HEK293 (cell line): ENCODE measurements around the gene CNTNAP4.

Experiments used
- CTCF ChIA-PET: fragments of 350-600 bp; formaldehyde crosslinking; extraction: SDS; loops from one replicate; lab custom pipeline; 2021; ENCODE audit warnings: antibody characterized with exemption; lab: Yijun Ruan, JAX
- POLR2A ChIA-PET: fragments of 300-600 bp; formaldehyde crosslinking; extraction: SDS; loops from one replicate; lab custom pipeline; 2020; ENCODE audit warnings: antibody characterized with exemption, inconsistent platforms; lab: Yijun Ruan, JAX
- H3K27ac ChIP-seq: fragments of 200-500 bp; sonication (Bioruptor generic); 2 replicates; pipeline ENCODE4 v1.5.1; 2014; ENCODE audit warnings: low read depth, low read length, control low read depth, inconsistent platforms; ENCODE audit errors: extremely low read depth
- H3K36me3 ChIP-seq, 2 experiments: fragments of 200-500 bp in 1 of 2; sonication (Bioruptor generic) in 1 of 2; 1 replicate in 1 of 2; 2 replicates in 1 of 2; pipeline ENCODE4 v1.5.1; 2014 to 2017; ENCODE audit warnings: inconsistent platforms in 2 of 2, low read length in 2 of 2; ENCODE audit not compliant: control insufficient read depth in 2 of 2, insufficient read depth in 1 of 2
- H3K4me1 ChIP-seq: fragments of 200-500 bp; sonication (Bioruptor generic); 2 replicates; pipeline ENCODE4 v1.5.1; 2014; ENCODE audit warnings: mild to moderate bottlenecking, low read length, inconsistent platforms; ENCODE audit not compliant: control insufficient read depth, insufficient read depth
- H3K4me3 ChIP-seq: 2 replicates; pipeline ENCODE4 v1.5.1; 2011; ENCODE audit warnings: low read depth, mild to moderate bottlenecking, control low read depth, low read length, moderate library complexity
- H3K9me3 ChIP-seq: fragments of 200-500 bp; sonication (Bioruptor generic); 2 replicates; pipeline ENCODE4 v1.5.1; 2014; ENCODE audit warnings: low read depth, low read length, inconsistent platforms; ENCODE audit not compliant: control insufficient read depth, insufficient read depth
- GFI1B ChIP-seq: fragments of 450-650 bp; formaldehyde crosslinking; IDR thresholded peaks from 2 replicates; pipeline ENCODE4 v1.5.1; 2016; ENCODE audit warnings: missing biosample characterization, missing genetic modification characterization
- HOXA7 ChIP-seq: sonication (generic); formaldehyde crosslinking; IDR thresholded peaks from 2 replicates; pipeline ENCODE4 v1.8.1; 2022; ENCODE audit warnings: missing genetic modification reagents, borderline replicate concordance
- RBAK ChIP-seq: fragments of 450-650 bp; formaldehyde crosslinking; IDR thresholded peaks from 2 replicates; pipeline ENCODE4 v1.5.1; 2016; ENCODE audit warnings: missing biosample characterization, missing genetic modification characterization
- SCRT2 ChIP-seq: fragments of 450-650 bp; formaldehyde crosslinking; IDR thresholded peaks from 2 replicates; pipeline ENCODE4 v1.5.1; 2016; ENCODE audit warnings: missing biosample characterization, missing genetic modification characterization
- ZNF133 ChIP-seq: fragments of 450-650 bp; formaldehyde crosslinking; IDR thresholded peaks from 2 replicates; pipeline ENCODE4 v1.5.1; 2016; ENCODE audit warnings: missing biosample characterization, missing genetic modification characterization
- ZNF157 ChIP-seq: fragments of 450-650 bp; formaldehyde crosslinking; IDR thresholded peaks from 2 replicates; pipeline ENCODE4 v1.5.1; 2016; ENCODE audit warnings: missing biosample characterization, missing genetic modification characterization
- ZNF174 ChIP-seq: fragments of 450-650 bp; formaldehyde crosslinking; IDR thresholded peaks from 2 replicates; pipeline ENCODE4 v1.5.0; 2017; ENCODE audit warnings: missing biosample characterization, mild to moderate bottlenecking, missing genetic modification characterization
- ZNF184 ChIP-seq: fragments of 450-650 bp; IDR thresholded peaks from 2 replicates; pipeline ENCODE4 v1.5.1; 2018; ENCODE audit warnings: missing biosample characterization, mild to moderate bottlenecking, missing genetic modification characterization
- ZNF214 ChIP-seq: fragments of 450-650 bp; formaldehyde crosslinking; IDR thresholded peaks from 2 replicates; pipeline ENCODE4 v1.5.1; 2017; ENCODE audit warnings: missing biosample characterization, mild to moderate bottlenecking, missing genetic modification characterization, borderline replicate concordance
- ZNF311 ChIP-seq: fragments of 450-650 bp; formaldehyde crosslinking; IDR thresholded peaks from 2 replicates; pipeline ENCODE4 v1.5.1; 2017; ENCODE audit warnings: missing biosample characterization, missing genetic modification characterization, borderline replicate concordance
- ZNF433 ChIP-seq: fragments of 450-650 bp; formaldehyde crosslinking; IDR thresholded peaks from 2 replicates; pipeline ENCODE4 v1.5.1; 2016; ENCODE audit warnings: missing biosample characterization, missing genetic modification characterization, low read depth
- ZNF48 ChIP-seq: fragments of 450-650 bp; formaldehyde crosslinking; IDR thresholded peaks from 2 replicates; pipeline ENCODE4 v1.5.1; 2016; ENCODE audit warnings: missing biosample characterization, missing genetic modification characterization
- ZNF560 ChIP-seq: fragments of 450-650 bp; formaldehyde crosslinking; IDR thresholded peaks from 2 replicates; pipeline ENCODE4 v1.5.1; 2017; ENCODE audit warnings: missing biosample characterization, missing genetic modification characterization, borderline replicate concordance
- ZNF626 ChIP-seq: fragments of 450-650 bp; sonication (Bioruptor Pico); formaldehyde crosslinking; IDR thresholded peaks from 2 replicates; pipeline ENCODE4 v1.5.1; 2018; ENCODE audit warnings: missing biosample characterization, missing genetic modification characterization, inconsistent platforms
- ZNF658 ChIP-seq: fragments of 450-650 bp; formaldehyde crosslinking; IDR thresholded peaks from 2 replicates; pipeline ENCODE4; 2016; ENCODE audit warnings: missing biosample characterization, missing genetic modification characterization
- ZNF660 ChIP-seq: fragments of 450-650 bp; IDR thresholded peaks from 2 replicates; pipeline ENCODE4 v1.5.1; 2018; ENCODE audit warnings: missing biosample characterization, mild to moderate bottlenecking, missing genetic modification characterization
- ZNF707 ChIP-seq: fragments of 450-650 bp; formaldehyde crosslinking; IDR thresholded peaks from 2 replicates; pipeline ENCODE4 v1.5.1; 2016; ENCODE audit warnings: missing biosample characterization, missing genetic modification characterization
- TF ChIP-seq, protein P1 (sequence below): fragments of 450-650 bp; formaldehyde crosslinking; IDR thresholded peaks from 2 replicates; pipeline ENCODE4 v1.5.1; 2017; ENCODE audit warnings: missing biosample characterization, missing genetic modification characterization
- TF ChIP-seq, protein P2 (sequence below): fragments of 450-650 bp; formaldehyde crosslinking; IDR thresholded peaks from 2 replicates; pipeline ENCODE4 v1.5.1; 2016; ENCODE audit warnings: missing biosample characterization, missing genetic modification characterization
- TF ChIP-seq, protein P3 (sequence below): fragments of 450-650 bp; formaldehyde crosslinking; conservative IDR thresholded peaks from 2 replicates; pipeline ENCODE4 v1.5.1; 2016; ENCODE audit warnings: low read depth, missing biosample characterization, missing genetic modification characterization

CNTNAP4 gene

DNA sequence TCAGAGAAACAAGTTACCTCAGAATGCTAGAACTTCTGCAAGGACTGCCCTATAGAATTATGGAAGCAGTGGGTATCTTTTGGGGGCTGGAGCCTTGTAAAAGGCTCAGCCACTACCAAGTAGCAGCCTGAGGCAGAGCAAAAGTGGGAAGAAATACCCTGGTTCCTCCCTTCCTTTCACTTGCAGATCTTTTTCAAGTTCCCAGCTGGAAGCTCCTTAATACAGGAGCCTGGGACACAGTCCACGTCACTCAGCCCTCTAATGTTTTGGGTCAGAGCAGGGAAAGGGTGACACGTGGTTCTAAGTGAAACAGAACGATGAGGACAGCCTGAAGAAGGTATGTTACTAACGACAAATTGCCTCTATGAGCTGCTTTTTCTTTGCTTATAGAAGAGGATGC lies 93.1 kb downstream of the CNTNAP4 start (continued):
- TF ChIP-seq, protein P1, sequence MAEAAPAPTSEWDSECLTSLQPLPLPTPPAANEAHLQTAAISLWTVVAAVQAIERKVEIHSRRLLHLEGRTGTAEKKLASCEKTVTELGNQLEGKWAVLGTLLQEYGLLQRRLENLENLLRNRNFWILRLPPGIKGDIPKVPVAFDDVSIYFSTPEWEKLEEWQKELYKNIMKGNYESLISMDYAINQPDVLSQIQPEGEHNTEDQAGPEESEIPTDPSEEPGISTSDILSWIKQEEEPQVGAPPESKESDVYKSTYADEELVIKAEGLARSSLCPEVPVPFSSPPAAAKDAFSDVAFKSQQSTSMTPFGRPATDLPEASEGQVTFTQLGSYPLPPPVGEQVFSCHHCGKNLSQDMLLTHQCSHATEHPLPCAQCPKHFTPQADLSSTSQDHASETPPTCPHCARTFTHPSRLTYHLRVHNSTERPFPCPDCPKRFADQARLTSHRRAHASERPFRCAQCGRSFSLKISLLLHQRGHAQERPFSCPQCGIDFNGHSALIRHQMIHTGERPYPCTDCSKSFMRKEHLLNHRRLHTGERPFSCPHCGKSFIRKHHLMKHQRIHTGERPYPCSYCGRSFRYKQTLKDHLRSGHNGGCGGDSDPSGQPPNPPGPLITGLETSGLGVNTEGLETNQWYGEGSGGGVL (tag by site-specific recombination): no peak
- TF ChIP-seq ZNF184 (tag by site-specific recombination): no peak
- TF ChIP-seq HOXA7: no peak

DNA sequence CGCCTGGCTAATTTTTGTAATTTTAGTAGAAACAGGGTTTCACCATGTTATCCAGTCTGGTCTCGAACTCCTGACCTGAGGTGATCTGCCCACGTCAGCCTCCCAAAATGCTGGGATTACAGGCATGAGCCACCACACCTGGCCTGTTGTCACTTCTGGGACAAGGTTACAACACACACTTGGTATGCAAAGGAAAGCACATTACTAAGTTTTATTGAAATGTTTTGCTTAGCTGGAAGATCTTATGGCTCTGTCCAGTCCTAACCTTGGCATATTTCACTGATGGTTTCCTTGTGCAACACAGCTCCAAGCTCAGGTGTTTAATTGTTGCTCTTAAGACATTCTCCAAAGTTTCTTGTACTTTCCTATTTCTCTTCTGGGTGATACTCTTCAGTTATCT lies 94.2 kb downstream of the CNTNAP4 start:
- Histone ChIP-seq H3K36me3 (no peaks in the 10 kb centered on the region), H3K4me3 (no peak overlapping the region), H3K27ac (no peak overlapping the region), H3K4me1 (no peaks in the 10 kb centered on the region), H3K9me3 (no peaks in the 10 kb centered on the region)
- ChIA-PET POLR2A (no interaction called here), CTCF (no interaction called here)
- no peak for TF ChIP-seq ZNF433
- TF ChIP-seq ZNF48: no peak
- TF ChIP-seq ZNF707: no peak
- TF ChIP-seq ZNF157 (tag by site-specific recombination): no peak
- TF ChIP-seq ZNF174: no peak
- no peak for TF ChIP-seq ZNF626 (tag by site-specific recombination)
- no peak for TF ChIP-seq RBAK
- TF ChIP-seq ZNF560 (tag by site-specific recombination): no peak
- no peak for TF ChIP-seq ZNF660 (tag by site-specific recombination)
- TF ChIP-seq, protein P2, sequence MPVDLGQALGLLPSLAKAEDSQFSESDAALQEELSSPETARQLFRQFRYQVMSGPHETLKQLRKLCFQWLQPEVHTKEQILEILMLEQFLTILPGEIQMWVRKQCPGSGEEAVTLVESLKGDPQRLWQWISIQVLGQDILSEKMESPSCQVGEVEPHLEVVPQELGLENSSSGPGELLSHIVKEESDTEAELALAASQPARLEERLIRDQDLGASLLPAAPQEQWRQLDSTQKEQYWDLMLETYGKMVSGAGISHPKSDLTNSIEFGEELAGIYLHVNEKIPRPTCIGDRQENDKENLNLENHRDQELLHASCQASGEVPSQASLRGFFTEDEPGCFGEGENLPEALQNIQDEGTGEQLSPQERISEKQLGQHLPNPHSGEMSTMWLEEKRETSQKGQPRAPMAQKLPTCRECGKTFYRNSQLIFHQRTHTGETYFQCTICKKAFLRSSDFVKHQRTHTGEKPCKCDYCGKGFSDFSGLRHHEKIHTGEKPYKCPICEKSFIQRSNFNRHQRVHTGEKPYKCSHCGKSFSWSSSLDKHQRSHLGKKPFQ: no peak
- TF ChIP-seq SCRT2 (tag by site-specific recombination): no peak
- TF ChIP-seq, protein P3, sequence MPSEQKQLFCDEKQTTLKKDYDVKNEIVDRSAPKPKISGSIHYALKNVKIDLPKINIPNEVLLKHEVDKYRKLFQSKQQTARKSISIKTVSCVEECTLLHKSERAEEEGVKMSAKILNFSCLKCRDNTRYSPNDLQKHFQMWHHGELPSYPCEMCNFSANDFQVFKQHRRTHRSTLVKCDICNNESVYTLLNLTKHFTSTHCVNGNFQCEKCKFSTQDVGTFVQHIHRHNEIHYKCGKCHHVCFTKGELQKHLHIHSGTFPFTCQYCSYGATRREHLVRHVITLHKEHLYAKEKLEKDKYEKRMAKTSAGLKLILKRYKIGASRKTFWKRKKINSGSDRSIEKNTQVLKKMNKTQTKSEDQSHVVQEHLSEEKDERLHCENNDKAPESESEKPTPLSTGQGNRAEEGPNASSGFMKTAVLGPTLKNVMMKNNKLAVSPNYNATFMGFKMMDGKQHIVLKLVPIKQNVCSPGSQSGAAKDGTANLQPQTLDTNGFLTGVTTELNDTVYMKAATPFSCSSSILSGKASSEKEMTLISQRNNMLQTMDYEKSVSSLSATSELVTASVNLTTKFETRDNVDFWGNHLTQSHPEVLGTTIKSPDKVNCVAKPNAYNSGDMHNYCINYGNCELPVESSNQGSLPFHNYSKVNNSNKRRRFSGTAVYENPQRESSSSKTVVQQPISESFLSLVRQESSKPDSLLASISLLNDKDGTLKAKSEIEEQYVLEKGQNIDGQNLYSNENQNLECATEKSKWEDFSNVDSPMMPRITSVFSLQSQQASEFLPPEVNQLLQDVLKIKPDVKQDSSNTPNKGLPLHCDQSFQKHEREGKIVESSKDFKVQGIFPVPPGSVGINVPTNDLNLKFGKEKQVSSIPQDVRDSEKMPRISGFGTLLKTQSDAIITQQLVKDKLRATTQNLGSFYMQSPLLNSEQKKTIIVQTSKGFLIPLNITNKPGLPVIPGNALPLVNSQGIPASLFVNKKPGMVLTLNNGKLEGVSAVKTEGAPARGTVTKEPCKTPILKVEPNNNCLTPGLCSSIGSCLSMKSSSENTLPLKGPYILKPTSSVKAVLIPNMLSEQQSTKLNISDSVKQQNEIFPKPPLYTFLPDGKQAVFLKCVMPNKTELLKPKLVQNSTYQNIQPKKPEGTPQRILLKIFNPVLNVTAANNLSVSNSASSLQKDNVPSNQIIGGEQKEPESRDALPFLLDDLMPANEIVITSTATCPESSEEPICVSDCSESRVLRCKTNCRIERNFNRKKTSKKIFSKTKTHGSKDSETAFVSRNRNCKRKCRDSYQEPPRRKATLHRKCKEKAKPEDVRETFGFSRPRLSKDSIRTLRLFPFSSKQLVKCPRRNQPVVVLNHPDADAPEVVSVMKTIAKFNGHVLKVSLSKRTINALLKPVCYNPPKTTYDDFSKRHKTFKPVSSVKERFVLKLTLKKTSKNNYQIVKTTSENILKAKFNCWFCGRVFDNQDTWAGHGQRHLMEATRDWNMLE (tag by site-specific recombination): no peak
- no peak for TF ChIP-seq GFI1B (tag by site-specific recombination)
- no peak for TF ChIP-seq ZNF658 (tag by site-specific recombination)
- no peak for TF ChIP-seq ZNF214 (tag by site-specific recombination)
- no peak for TF ChIP-seq ZNF311 (tag by site-specific recombination)
- no peak for TF ChIP-seq ZNF133
- no peak for TF ChIP-seq HOXA7
